ENCODE results near the gene ZNF318.
"Not testable (repeated sequence)": the region's sequence is repeated elsewhere in the genome, so short reads cannot be mapped to it uniquely, and the experiment has no call there.

The ZNF318 gene

DNA sequence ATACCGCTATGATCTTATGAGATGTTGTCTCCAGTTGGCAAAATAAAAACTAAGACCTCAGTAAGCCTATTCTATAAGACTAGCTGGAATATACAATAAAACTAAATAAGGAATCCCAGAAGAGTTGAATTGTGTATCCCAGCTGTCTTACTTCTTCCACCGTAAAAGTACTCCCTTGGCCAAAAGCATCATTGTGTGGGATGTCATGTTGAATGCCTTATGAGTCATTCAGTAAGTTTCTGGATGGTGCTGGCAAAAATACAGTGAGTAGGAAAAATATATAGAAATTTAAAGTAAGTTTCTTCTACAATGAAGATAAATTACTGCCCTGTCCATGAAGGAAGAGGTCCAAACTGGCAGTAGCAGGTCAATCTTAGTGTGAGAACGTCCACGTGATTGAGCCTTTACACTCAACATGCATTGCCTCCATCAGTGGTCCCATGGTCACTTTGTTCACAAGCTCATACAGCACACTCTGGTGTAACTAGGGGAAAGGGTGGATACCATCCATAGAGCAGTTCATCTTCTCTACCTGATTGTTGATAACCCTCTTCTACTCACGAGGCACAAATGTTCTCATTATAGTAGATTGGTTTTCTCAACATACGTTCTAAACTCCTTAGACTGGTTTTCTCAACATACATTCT, 13.7 kb upstream of the ZNF318 start:
- DNase-seq (ENCODE audit: low read depth), result no peak

- DNase-seq (ENCODE audit: low read depth), result not testable (repeated sequence)
Measured at GRCh38 chr6:43380858-43381257, 11.4 kb upstream of the ZNF318 start.

DNA sequence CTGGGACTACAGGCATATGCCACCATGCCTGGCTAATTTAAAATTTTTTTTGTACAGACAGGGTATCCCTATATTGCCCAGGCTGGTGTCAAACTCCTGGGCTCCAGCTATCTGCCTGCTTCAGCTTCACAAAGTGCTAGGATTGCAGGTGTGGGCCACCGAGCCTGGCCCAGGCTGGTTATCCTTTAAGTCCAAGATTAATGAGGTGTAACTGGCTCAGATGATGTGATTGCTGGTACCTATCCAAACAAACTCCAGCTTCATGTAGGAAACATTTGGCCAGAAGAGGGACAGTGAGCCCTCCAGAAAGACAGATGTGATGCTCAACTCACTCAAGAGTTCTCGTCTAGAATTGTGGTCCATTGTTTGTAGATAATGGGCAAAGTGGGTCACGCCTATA, 9.2 kb upstream of the ZNF318 start:
- no peak for DNase-seq (ENCODE audit: low read depth)

DNA sequence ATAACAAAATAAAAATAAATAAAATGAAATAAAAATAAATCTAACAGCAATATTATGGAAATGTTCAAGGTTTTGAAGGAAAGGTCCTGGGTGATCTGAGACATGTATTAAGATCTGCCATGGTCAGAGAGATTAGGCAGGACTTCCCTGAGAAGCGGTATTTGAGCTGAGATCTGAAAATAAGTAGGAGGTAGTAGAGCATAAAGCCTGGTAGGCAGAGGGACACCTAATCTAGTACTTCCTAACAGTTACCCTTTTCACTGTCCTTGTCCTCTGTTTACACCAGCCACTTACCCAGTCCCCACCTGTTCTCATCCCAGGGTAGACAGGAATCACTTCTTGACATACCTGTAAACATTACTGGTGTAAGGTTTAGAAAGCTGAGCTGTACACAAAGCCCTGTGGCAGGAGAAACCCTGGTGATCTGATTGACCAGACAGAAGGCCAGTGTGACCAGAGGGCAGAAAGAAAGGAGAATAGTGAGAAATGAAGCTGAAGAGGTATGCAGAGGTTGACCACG, 8.3 kb upstream of the ZNF318 start:
- no peak for DNase-seq (ENCODE audit: low read depth)

- DNase-seq (ENCODE audit: low read depth), result no peak
Measured at GRCh38 chr6:43376551-43376981, 7.1 kb upstream of the ZNF318 start.

DNA sequence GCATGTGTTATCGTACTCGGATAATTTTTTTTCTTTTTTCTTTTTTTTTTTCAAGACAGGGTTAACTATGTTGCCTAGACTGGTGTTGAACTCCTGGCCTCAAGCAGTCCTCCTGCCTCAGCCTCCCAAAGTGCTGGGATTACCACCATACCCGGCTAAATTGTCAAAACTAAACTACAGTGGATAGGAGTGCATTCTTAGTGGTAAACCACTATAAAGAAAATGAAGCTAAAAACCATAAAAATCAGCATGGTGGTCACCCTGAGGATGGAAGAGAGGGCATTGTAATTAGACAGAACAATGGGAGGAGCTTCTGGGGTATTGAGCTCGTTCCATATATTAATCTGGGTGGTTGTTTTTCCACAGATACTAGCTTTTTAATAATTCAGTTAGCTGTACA, 6.2 kb upstream of the ZNF318 start:
- no peak for DNase-seq (ENCODE audit: low read depth)

GRCh38 chr6:43373252-43373875, 3.9 kb upstream of the ZNF318 start:
- no peak for DNase-seq (ENCODE audit: low read depth)

GRCh38 chr6:43370003-43370580, 645 bp upstream of the ZNF318 start:
- DNase-seq (ENCODE audit: low read depth), result not testable (repeated sequence)

DNA sequence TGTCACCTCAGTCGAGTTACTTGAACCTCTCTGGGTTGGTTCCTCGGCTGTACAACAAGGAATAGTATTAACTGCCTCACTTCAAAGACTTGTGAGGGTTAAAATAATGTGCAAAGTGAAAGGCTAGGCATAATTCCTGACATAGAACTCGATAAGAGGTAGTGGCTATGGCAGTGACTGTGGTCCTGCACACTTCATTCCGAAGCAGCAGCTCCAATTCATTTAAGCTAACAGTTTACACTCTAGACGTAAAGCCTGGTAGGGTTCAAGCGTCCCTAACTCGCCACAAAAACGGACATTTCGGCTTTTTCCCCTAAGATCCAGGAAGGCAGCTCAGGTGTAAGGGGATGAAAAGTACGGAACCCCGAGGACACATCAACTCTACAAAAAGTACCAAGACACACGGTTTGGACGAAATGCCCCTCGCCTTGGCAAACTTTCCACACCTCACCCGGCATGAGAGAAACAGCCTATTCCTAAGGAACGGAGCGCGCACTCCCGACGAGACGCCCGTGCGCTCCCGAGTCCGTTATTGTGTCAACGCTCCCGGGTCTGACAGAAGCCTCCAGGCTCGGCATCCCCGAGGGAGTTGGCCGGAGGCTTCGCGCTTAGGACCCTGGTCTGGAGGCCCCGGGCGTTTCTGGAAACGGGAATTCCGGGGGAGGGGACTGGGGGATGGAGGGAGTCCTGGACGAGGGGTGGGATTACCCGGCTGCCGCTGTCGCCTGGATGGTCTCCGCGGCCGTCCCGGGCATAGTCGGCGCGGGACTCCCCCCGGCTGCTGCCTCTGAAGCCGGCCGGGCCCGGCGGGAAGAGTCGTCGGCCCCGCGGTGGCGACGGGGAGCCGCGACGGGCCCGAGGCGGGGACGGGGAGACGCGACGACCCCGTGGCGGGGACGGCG, 937 bp downstream of the ZNF318 start:
- no peak for DNase-seq (ENCODE audit: low read depth)

DNA sequence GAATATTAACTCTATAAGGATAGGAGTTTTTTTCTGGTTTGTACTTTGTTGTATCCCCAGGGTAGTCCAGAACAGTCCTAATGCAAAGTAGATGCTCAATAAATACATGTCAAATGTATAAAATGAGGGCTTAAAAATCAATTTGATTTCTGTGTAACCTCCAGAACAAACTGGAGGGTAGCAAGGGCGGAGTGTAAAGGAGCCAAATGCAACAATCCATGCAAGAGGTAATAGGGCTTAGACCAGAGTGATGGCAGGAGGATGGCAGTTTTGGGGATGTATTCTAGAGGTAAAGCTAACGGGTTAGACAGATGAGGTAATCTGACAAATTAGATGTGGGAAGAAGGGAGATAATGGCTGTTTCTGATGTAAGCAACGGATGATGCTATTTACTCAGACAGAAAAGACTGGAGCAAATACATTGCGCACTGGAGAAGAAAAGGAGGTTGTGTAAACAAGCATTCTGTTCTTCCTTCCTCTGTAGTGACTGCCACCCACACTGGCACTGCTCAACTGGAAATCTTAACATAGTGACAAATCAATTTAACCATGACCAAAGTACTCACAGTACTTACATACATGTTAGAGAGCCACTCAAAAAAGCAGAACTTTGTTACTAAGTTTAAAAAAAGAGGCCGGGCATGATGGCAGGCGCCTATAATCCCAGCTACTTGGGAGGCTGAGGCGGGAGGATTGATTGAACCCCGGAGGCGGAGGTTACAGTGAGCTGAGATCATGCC, 2.0 kb downstream of the ZNF318 start:
- no peak for DNase-seq (ENCODE audit: low read depth)

- DNase-seq (ENCODE audit: low read depth), result no peak
Measured at GRCh38 chr6:43361269-43361668, 8.2 kb downstream of the ZNF318 start.

- no peak for DNase-seq (ENCODE audit: low read depth)
Measured at GRCh38 chr6:43359831-43360230, 9.6 kb downstream of the ZNF318 start.

GRCh38 chr6:43359381-43359780, 10.1 kb downstream of the ZNF318 start:
- DNase-seq (ENCODE audit: low read depth), result no peak

- DNase-seq (ENCODE audit: low read depth), result no peak
Measured at GRCh38 chr6:43355862-43356590, 13.4 kb downstream of the ZNF318 start.

DNA sequence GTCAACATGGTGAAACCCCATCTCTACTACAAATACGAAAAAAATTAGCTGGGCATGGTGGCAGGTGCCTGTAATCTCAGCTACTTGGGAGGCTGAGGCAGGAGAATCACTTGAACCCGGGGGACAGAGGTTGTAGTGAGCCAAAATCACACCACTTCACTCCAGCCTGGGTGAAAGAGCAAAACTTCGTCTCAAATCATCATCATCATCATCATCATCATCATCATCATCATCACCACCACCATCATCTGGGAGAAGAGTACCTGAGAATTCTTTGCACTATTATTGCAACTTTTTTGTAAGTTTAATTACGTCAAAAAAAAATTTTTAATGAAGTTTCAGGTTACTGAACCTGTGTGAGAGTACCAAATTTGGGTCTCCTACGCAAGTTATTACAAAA, 17.5 kb downstream of the ZNF318 start:
- not testable (repeated sequence) for DNase-seq (ENCODE audit: low read depth)

DNA sequence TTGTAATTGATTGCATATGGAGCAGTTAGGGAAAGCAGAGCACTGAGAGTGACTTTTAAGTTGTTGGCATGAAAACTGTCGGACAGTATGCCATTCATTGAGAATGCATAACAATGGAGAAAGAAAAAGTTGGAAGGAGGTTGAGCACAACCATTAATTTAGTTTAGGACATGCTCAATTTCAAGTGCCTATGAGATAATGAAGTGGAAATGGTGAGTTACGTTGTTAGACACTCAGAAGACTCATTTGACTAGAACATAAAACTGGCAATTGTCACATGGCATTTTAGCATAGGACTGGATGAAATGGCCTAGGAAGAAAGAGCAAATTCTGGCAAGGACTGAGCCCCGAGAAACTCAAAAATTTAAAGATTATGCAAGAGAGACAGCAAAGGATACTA, 22.0 kb downstream of the ZNF318 start:
- DNase-seq (ENCODE audit: low read depth), result no peak

- no peak for DNase-seq (ENCODE audit: low read depth)
Measured at GRCh38 chr6:43347021-43347420, 22.4 kb downstream of the ZNF318 start.

DNA sequence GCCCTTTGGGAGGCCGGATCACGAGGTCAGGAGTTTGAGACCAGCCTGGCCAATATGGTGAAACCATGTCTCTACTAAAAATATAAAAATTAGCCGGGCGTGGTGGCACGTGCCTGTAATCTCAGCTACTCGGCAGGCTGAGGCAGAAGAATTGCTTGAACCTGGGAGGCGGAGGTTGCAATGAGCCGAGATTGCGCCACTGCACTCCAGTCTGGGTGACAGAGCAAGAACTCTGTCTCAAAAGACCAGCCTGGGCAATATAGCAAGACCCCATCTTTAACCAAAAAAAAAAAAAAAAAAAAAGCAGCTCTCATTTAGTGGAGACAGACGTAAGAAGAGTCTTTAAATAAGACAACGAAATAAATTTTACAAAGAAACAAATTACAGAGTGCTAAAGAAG, 23.2 kb downstream of the ZNF318 start:
- not testable (repeated sequence) for DNase-seq (ENCODE audit: low read depth)

DNA sequence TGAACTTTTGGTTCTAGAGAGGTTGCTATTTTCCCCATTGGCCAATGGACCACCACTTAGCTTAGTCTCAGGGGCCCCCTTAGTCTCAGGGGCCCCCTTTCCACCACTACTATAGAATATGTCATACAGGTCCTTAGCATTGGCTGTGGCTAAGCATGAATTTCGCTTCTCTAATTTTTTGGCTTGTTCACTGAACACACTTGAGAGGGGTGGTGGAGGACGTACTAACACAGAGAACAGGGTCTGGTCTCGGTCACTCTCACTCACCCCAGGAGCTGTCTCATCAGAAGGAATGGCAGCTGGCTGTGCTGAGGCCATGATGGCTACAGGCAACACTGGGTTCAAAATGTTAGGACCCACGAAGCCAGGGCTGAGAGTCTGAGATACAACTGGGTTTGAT, 30.3 kb downstream of the ZNF318 start:
- DNase-seq (ENCODE audit: low read depth), result no peak

GRCh38 chr6:43338243-43338642, 31.2 kb downstream of the ZNF318 start:
- DNase-seq (ENCODE audit: low read depth), result no peak

DNA sequence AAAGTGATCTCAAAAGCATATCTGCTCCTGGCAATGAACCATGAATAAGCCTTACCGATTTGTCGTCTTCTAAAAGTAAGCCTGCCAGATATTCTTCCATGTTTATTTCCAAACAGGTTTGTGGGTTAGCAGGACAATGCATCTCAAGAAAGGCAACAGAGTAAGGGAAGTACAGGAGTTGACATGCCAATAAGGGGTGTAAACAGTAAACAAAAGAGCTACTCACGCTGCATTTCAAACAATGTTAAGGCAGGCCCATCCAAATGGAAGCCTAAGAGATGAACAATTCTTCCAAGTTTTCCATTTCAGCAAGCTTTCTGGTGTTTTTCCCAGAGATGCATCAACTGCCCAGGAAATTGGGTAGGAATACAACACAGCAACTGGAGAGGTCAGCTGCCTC, 33.1 kb downstream of the ZNF318 start:
- no peak for DNase-seq (ENCODE audit: low read depth)
